Brain microvascular endothelial cell (primary cell): ENCODE measurements around the gene DICER1.

Experiments used
- DNase-seq: peaks from one replicate; pipeline ENCODE4 v3.0.0-alpha.2; 2020
- H3K27ac ChIP-seq: fragments of 250-450 bp; sonication (Bioruptor Pico); 2 replicates; pipeline ENCODE4 v1.5.1; 2020; ENCODE audit warnings: mild to moderate bottlenecking, moderate library complexity
- H3K27me3 ChIP-seq: fragments of 250-450 bp; sonication (Bioruptor Pico); replicated peaks from 2 replicates; pipeline ENCODE4 v1.5.1; 2020; ENCODE audit warnings: mild to moderate bottlenecking
- H3K36me3 ChIP-seq: fragments of 250-450 bp; sonication (Bioruptor Pico); replicated peaks from 2 replicates; pipeline ENCODE4 v1.5.1; 2020; ENCODE audit warnings: mild to moderate bottlenecking
- H3K4me3 ChIP-seq: 2 replicates; pipeline ENCODE4 v1.5.1; 2011; ENCODE audit warnings: low read depth, mild to moderate bottlenecking, control low read depth, low read length, moderate library complexity
- in situ Hi-C: cut with HindIII; loops from 2 replicates; pipeline ENCODE4 v1.10.0; 2017; ENCODE audit warnings: low sequenced_read_pairs, low pct_ligation_motif_present
- TF ChIP-seq, protein P1 (sequence below): IDR thresholded peaks from 2 replicates; pipeline ENCODE4 v1.5.1; 2011; ENCODE audit warnings: low read depth, mild to moderate bottlenecking, moderate library complexity, low read length, control low read depth, inconsistent platforms; ENCODE audit errors: missing control alignments

Gene DICER1

GRCh38 chr14:95130549-95130948 lies 26.8 kb downstream of the DICER1 start:
- DNase-seq = no peak
- in situ Hi-C loops = no loop called here
- H3K27me3 ChIP-seq = no peaks in the 10 kb centered on the region
- H3K4me3 ChIP-seq = no peak overlapping the region
- TF ChIP-seq, protein P1, sequence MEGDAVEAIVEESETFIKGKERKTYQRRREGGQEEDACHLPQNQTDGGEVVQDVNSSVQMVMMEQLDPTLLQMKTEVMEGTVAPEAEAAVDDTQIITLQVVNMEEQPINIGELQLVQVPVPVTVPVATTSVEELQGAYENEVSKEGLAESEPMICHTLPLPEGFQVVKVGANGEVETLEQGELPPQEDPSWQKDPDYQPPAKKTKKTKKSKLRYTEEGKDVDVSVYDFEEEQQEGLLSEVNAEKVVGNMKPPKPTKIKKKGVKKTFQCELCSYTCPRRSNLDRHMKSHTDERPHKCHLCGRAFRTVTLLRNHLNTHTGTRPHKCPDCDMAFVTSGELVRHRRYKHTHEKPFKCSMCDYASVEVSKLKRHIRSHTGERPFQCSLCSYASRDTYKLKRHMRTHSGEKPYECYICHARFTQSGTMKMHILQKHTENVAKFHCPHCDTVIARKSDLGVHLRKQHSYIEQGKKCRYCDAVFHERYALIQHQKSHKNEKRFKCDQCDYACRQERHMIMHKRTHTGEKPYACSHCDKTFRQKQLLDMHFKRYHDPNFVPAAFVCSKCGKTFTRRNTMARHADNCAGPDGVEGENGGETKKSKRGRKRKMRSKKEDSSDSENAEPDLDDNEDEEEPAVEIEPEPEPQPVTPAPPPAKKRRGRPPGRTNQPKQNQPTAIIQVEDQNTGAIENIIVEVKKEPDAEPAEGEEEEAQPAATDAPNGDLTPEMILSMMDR = no peak
- no peak overlapping the region for H3K27ac ChIP-seq
- peaks cover 2% of the 10 kb centered on the region for H3K36me3 ChIP-seq

GRCh38 chr14:95128140-95128539 lies 29.2 kb downstream of the DICER1 start:
- in situ Hi-C loops = no loop called here
- peaks cover 10% of the 10 kb centered on the region for H3K36me3 ChIP-seq

GRCh38 chr14:95127531-95127911 lies 29.8 kb downstream of the DICER1 start:
- in situ Hi-C loops = no loop called here
- Histone ChIP-seq H3K4me3 (no peak overlapping the region), H3K27me3 (no peaks in the 10 kb centered on the region), H3K36me3 (peaks cover 10% of the 10 kb centered on the region), H3K27ac (no peak overlapping the region)
- TF ChIP-seq, protein P1 = no peak
- no peak for DNase-seq

More at GRCh38 chr14:95128140-95128539, 29.2 kb downstream of the DICER1 start:
- no peak for DNase-seq
- no peaks in the 10 kb centered on the region for H3K27me3 ChIP-seq
- TF ChIP-seq, protein P1 = no peak
- no peak overlapping the region for H3K4me3 ChIP-seq
- H3K27ac ChIP-seq = no peak overlapping the region

DNA sequence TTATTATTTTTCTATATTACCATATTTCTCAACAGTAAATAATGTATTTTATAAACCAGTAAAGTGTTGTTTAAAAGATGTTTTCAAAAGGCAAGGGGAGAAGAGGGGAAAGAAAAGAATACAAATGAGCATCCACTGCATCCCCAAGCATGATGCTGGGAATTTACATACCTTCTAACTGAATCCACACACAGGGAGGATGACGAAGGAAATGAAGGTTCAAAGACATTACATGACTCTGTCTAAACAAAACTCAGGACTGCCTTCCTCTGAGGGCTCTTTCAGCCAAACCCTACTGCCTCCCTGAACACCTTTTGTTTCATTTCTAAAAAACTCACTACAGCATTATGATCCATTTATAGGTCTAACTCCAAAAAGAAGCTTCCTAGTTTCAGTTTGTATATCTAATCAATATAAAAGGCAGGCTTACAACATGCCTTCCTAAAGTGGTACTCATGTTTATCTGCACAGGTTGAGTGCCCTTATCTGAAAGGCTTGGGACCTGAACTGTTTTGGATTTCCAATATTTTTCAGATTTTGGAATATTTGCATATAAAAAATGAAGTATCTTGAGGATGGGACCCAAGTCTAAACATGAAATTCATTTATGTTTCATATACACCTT lies 30.3 kb downstream of the DICER1 start:
- Histone ChIP-seq H3K36me3 (peaks cover 10% of the 10 kb centered on the region), H3K27ac (no peak overlapping the region), H3K27me3 (no peaks in the 10 kb centered on the region), H3K4me3 (no peak overlapping the region)
- DNase-seq = no peak
- TF ChIP-seq, protein P1 = no peak
- in situ Hi-C loops = no loop called here

- Histone ChIP-seq H3K36me3 (peaks cover 8% of the 10 kb centered on the region), H3K27me3 (no peaks in the 10 kb centered on the region), H3K27ac (no peak overlapping the region), H3K4me3 (no peak overlapping the region)
- in situ Hi-C loops = no loop called here
- no peak for DNase-seq
- TF ChIP-seq, protein P1 = no peak
Observed at GRCh38 chr14:95125915-95126314, 31.4 kb downstream of the DICER1 start.

GRCh38 chr14:95125221-95125620 lies 32.1 kb downstream of the DICER1 start:
- DNase-seq = no peak
- H3K4me3 ChIP-seq = no peak overlapping the region
- in situ Hi-C loops = no loop called here
- peaks cover 8% of the 10 kb centered on the region for H3K36me3 ChIP-seq
- TF ChIP-seq, protein P1 = no peak
- no peaks in the 10 kb centered on the region for H3K27me3 ChIP-seq
- H3K27ac ChIP-seq = no peak overlapping the region
